ENCODE measurements around the gene DDX31. TPM values are rescaled to one million over a fixed set of nuclear protein-coding genes. Genes with fewer than 3 reads are reported as not detected.
A peak's percentile ranks its signal among the peaks of the same experiment; 100 is the strongest.

Gene DDX31
- total and polyA plus RNA-seq, 9 of the 15 experiments (the other 6 are each of a cell fraction or from before 2014, with no cell fraction given), result 11.9 to 24.6 (median 22.2) TPM

GRCh38 chr9:132582276-132582785, 87.5 kb downstream of the DDX31 start, which contains the start of gene BARHL1 (continued):
- no peak for TF ChIP-seq PCBP2 (IDR thresholded peaks at IDR 0.05; ENCODE audit: low read depth, low read length, poor library complexity, severe bottlenecking)
- TF ChIP-seq NEUROD1 (IDR thresholded peaks at IDR 0.05; ENCODE audit: borderline replicate concordance, low read depth, low read length, partially characterized antibody), result no peak
- TF ChIP-seq HDAC2 (IDR thresholded peaks at IDR 0.05), result 0 out of 2 replicates have a peak, but pooled peaks have one; percentile 6
- no peak for TF ChIP-seq PYGO2 (tag; IDR thresholded peaks at IDR 0.05)
- TF ChIP-seq PHTF2 (CRISPR knock-in tag; IDR thresholded peaks at IDR 0.05), result no peak
- TF ChIP-seq ZMIZ1 (IDR thresholded peaks at IDR 0.05; ENCODE audit: low read depth in 2 of 2, low read length in 2 of 2), result no peak
- TF ChIP-seq ADNP (tag; IDR thresholded peaks at IDR 0.05), result no peak
- TF ChIP-seq PCBP1 (IDR thresholded peaks at IDR 0.05; ENCODE audit: low read depth, low read length, poor library complexity, severe bottlenecking), result peak; percentile 16
- no peak for TF ChIP-seq YBX1 (IDR thresholded peaks at IDR 0.05)
- no peak for TF ChIP-seq NR4A1 (CRISPR knock-in tag; IDR thresholded peaks at IDR 0.05)
- TF ChIP-seq NR4A1 (tag; IDR thresholded peaks at IDR 0.05), result 0 out of 2 replicates have a peak, but pooled peaks have one; percentile 11
- no peak for TF ChIP-seq RBM39 (optimal IDR thresholded peaks at IDR 0.05; ENCODE audit: low read depth, low read length)
- no peak for TF ChIP-seq IRF9 (tag; IDR thresholded peaks at IDR 0.05)
- TF ChIP-seq ZZZ3 (IDR thresholded peaks at IDR 0.05), result no peak
- TF ChIP-seq RBM34 (IDR thresholded peaks at IDR 0.05; ENCODE audit: borderline replicate concordance, insufficient read depth, low read length), result no peak
- TF ChIP-seq TRIM25 (IDR thresholded peaks at IDR 0.05; ENCODE audit: borderline replicate concordance), result no peak
- no peak for TF ChIP-seq ZNF512 (tag; IDR thresholded peaks at IDR 0.05)
- TF ChIP-seq CEBPG (CRISPR knock-in tag; IDR thresholded peaks at IDR 0.05), result no peak
- no peak for TF ChIP-seq CEBPG (tag; conservative IDR thresholded peaks at IDR 0.05 in 1 of 2, IDR thresholded peaks at IDR 0.05 in 1 of 2)
- TF ChIP-seq SIN3B (IDR thresholded peaks at IDR 0.05; ENCODE audit: low read depth), result no peak
- peak; percentile 89 for TF ChIP-seq MIER1 (IDR thresholded peaks at IDR 0.05; ENCODE audit: low read depth)
